Inflammatory macrophage (primary cell): Measurements from ENCODE around the gene SYT7.
A peak's percentile ranks its signal among the peaks of the same experiment; 100 is the strongest.

Experiments
- DNase-seq, 2 donors: peaks; one replicate each; pipeline ENCODE4 v3.0.0-alpha.2; 2020 to 2022

The SYT7 gene

GRCh38 chr11:61554172-61554988, 26.5 kb downstream of the SYT7 start:
- no peak for DNase-seq

DNA sequence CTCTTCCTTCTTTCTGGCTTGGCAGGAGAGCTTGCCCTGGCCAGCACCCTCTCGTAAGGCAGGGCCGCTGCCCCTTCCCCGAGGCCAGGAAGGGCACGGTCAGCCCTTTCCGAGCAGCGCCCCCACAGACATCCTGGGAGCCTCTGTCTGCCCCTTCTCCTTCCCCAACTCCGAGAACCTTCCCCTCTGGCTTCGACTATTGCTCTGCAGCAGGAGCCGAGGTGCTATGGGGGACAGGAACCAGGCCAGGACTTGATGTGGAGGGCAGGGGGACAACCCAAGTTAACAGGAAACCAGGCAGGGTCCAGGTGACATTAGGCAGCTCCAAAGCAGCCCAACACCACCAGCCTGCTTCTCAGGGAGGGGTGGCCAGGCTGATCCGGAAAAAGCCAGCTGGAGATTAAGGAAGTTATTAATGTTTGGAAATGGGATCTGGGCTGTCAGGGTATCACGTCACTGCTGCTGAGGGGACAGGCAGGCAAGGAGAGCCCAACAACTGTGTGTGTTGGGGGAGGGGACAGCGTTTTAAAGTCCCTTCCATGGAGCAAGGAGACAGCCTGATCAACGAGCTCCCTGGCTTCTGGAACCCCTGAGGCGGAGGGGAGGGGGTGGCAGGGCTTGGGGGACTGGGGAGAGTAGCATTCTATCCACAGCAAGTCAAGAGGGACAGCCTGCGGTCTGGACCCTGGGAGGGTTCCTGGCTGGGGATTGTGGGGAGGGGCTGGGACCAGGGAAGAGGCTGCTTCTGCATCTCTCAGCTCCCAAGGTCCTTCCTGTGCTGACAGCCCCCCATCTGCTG, 27.3 kb downstream of the SYT7 start:
- DNase-seq: peak; percentile 8 to 25

DNA sequence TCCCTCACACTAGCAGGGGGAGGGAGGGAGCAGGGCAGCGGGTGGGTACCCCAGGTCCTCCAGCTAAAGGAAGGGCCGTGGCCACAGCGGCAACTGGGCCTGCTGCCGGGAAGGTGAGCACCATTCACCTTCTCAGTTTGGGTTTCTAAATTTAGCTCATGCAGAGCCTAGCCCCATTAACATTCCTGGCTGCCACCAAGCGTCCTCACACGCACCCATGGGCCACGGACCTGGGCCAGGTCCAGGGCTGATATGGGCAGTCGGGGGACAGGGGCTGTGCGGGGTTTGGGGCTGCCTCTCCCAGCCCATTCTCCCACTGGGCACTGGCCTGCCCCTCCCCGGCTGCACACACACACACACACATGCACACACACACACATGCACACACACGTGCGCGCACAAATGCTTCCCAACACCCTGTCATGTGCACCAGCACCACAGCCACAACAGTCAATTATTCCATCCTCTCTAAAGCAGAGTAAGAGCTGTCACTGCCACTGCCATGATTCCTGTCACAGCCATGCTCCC, 28.7 kb downstream of the SYT7 start:
- no peak for DNase-seq

GRCh38 chr11:61551634-61552033, 29.2 kb downstream of the SYT7 start:
- no peak for DNase-seq

DNA sequence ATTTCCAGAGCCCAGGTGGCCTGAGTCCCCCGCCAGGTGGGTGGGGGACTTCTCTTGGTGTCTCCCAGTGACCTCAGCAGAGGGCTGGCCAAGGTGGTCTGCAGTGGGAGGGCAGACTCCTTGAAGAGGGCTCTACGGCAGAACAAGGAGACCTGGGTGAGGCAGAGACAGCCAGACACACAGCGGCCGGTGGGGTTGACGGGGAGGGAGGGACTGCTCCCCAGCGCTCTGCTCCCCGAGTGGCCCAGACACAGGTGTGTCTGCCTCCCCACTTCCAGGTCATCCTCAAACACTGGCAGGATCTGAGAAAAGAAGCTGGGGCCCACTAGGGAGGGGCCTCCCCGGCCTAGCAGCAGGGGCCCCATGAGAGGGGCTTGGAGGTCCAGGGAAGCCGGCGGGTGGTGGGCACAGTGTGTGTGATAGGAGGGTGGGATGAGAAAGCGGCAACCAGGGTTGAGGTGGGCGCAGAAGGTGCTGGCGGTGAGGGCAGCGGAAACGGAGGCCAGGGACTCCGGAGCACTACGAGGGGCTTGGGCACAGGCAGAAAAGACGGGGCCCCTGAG, 30.1 kb downstream of the SYT7 start:
- no peak for DNase-seq

- DNase-seq: no peak
These were observed 31.0 kb downstream of the SYT7 start for GRCh38 chr11:61549662-61550568.

DNA sequence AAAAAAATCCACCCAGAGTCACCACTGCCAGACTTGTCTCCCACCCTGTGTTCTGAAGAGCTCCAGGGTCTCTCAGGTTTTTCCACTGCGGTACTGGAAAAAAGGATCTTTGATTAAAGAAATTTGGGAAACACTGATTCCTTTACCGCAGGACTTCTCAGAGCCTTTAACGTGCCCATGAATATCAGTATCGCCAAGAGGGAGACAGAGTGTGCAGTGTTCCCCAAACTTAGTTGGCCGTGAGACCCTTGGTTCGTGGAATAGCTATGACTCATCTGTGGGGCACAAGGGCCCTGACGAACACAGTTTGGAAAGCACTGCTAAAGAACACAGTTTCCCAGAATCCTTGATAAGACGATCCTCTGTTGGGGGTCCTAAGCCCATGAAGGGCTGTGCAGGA, 31.7 kb downstream of the SYT7 start:
- no peak for DNase-seq

DNA sequence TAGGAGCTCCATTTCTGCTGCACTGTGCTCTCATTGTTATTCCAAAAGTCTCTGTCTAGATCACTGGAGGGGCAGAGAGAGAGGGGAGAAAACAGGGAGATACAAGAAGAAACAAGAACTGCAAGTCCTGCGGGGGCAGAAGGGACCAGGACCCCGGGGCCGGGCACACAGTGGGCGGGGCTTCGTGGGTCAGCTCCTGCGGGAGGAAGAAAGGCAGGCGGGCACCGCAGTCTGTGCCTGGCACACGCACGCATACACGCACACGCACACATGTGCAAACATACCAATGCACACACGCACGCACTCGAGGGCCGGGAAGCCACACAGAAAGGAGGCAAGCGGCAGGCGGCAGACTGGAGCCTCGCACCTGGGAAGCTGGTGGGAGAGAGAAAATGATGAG, 33.6 kb downstream of the SYT7 start:
- DNase-seq: no peak

GRCh38 chr11:61546663-61547062, 34.2 kb downstream of the SYT7 start:
- no peak for DNase-seq

DNA sequence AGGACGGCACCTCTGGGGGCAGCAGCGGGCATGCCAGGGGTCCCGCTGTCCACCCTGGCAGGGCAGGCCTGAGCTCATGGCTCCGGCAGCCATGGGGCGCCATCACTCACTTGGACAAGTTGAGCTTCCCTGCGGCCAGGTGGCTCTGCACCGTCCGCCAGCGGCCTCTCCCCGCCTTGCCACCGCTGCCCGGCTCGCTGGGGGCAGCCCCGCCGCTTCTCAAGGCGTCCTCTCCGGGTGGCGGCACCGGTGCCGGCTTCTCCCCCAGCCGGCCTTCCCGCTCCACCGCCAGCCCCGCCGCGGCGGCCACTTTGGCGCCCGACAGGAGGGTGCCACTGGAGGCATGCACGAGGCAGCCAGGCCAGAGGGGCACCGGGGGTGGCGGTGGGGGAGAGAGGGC, 35.0 kb downstream of the SYT7 start:
- no peak for DNase-seq

DNA sequence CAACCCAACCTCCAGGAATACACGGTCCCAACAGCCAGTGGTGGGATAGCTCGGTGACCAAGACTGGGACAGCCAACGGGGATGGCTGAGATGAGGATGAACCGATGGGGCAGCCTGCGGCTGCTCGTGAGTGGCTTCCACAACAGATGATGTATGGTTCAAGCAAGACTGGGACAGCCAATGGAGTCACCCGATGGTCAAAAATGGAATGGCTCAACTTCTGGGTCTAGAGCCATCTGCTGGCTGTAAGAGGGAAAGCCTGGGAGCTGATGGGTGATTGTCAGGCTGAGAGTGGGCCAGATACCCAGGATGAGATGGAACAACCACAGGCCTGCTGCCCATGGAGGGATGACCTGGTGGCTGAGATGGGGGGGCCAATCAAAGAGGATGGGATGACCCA, 35.5 kb downstream of the SYT7 start:
- peak; percentile 17 to 49 for DNase-seq

- no peak for DNase-seq
These were observed 36.4 kb downstream of the SYT7 start for GRCh38 chr11:61544466-61544865.

GRCh38 chr11:61543606-61544306, 37.1 kb downstream of the SYT7 start:
- DNase-seq: no peak

DNA sequence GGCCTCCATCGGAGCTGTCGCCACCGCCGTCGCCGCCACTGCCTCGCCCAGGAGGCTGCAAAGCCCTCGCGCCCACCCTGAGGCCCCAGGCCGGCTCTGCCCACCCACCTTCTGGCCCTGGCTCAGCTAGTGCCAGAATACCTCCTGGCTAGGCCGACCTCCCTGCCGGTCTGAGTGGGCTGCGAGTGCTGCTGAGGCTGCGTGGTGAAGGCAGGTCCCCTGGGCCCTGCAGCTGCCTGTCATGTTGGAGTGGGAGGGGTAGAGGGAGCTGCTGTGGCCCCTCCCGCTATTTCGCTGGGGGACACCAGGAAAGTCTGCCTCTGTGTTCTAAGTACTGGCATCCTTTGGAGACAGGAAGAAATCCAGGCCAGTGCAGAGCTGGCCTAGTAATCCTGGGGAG, 38.2 kb downstream of the SYT7 start:
- DNase-seq: no peak

GRCh38 chr11:61542024-61542461, 38.8 kb downstream of the SYT7 start:
- no peak for DNase-seq

DNA sequence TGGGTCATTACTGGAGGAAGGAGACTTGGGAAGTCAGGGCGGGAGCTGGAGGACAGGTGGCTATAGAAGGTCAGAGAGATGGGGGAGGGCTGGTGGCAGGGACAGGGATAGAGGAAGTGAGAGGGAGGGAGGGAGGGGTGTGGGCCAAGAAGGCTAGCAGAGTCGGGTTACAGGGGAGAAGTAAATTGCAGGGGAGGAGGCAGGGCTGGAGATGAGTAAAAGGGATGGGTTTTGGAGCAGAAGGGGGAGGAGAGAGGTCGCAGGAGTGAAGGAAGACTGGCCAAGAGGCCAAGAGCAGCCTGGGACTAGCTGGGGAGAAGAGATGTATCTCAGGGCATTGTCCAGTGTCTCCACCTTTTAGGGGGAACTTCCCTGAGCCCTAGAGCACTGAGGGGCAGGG, 39.3 kb downstream of the SYT7 start:
- peak; percentile 3 to 5 for DNase-seq

- DNase-seq: no peak
These were observed 40.3 kb downstream of the SYT7 start for GRCh38 chr11:61540528-61540927.

DNA sequence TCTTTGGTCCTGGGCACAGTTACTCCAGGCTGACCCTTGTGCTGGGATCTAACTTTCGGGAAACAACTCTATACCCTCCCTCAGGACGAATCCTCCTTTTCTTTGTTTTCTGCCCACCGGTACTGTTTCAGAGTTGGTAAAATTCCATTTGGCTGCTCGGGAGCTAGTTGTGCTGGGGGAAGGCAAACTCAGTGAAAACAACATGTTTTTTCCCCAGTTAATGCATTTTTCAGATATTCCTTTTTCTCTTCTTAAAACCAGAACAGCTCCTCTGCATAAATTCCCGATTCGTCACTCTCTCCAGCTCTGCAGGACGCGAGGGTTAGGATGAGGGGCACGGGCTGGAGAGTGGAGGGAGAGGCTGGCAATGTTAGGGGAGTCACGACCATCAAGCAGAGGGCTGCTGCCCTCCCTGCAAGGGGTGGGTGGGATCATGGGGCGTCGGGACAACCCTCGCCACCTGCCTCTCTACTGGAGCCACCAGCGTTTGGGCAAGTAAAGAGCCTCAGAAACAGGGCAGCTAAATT, 41.0 kb downstream of the SYT7 start:
- DNase-seq: no peak

GRCh38 chr11:61539006-61539405, 41.9 kb downstream of the SYT7 start:
- no peak for DNase-seq

DNA sequence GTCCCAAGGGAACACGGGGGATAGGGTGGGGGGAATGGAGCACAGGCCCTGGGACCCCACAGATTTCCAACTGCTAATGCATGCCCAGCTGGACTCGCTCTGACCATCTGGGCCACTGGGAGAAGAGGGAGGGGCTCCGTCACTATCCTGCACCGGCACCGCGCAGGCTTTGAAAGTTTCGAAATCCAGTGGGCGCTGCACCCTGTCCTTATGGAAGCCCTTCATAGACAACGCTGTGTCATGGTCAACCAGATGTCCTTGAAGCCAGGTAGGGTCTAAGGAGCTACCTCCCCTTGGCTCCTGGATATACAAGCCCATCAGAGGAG, 42.3 kb downstream of the SYT7 start:
- no peak for DNase-seq

GRCh38 chr11:61537326-61537725, 43.5 kb downstream of the SYT7 start:
- no peak for DNase-seq
